Ascending aorta (tissue), 2 donors: ENCODE data around the gene GYS1. TPM values are rescaled to one million over a fixed set of nuclear protein-coding genes. Genes with fewer than 3 reads are reported as not detected.

Experiments
- DNase-seq, 2 donors: peaks; one replicate each; pipeline ENCODE4 v3.0.0-alpha.2; 2019; ENCODE audit warnings: low spot score in 2 of 2
- H3K27ac ChIP-seq, 2 donors: fragments of 200-600 bp; sonication (generic); one replicate each; pipeline ENCODE4 v1.5.1; 2016 to 2017; ENCODE audit warnings: mild to moderate bottlenecking in 1 of 2
- H3K27me3 ChIP-seq: fragments of 200-600 bp; sonication (generic); one replicate; pipeline ENCODE4 v1.5.1; 2017
- H3K36me3 ChIP-seq, 2 donors: fragments of 200-600 bp; sonication (generic); one replicate each; pipeline ENCODE4 v1.5.1; 2016
- H3K4me1 ChIP-seq, 2 donors: fragments of 200-600 bp; sonication (generic); one replicate each; pipeline ENCODE4 v1.5.1; 2016 to 2017; ENCODE audit warnings: mild to moderate bottlenecking in 1 of 2
- H3K4me3 ChIP-seq, 2 donors: fragments of 200-600 bp; sonication (generic); one replicate each; pipeline ENCODE4 v1.5.1; 2016 to 2017; ENCODE audit warnings: mild to moderate bottlenecking in 1 of 2
- H3K9me3 ChIP-seq, 2 donors: fragments of 200-600 bp; sonication (generic); one replicate each; pipeline ENCODE4 v1.5.1; 2016
- intact Hi-C: fragments of 100-400 bp; cut with DNase I; formaldehyde crosslinking; loops from one replicate; pipeline ENCODE4 v1.15.1; 2023
- total RNA-seq: library from RNA; depleted of rRNA; stranded (reverse); fragments of >200 nt; gene quantifications from one replicate; pipeline ENCODE4 v1.1.0, GENCODE V29; 2016
- TF ChIP-seq, protein P1 (sequence below), 3 experiments: fragments of 200-600 bp in 2 of 3; fragments of 450-650 bp in 1 of 3; sonication (generic) in 2 of 3; IDR thresholded peaks; one replicate each; pipeline ENCODE4 v1.5.1; 2016 to 2019; ENCODE audit warnings: antibody characterized with exemption in 3 of 3, mild to moderate bottlenecking in 1 of 3, moderate library complexity in 1 of 3

The GYS1 gene
- total RNA-seq, 1 donor from 2014 or later, result 21.8 TPM

DNA sequence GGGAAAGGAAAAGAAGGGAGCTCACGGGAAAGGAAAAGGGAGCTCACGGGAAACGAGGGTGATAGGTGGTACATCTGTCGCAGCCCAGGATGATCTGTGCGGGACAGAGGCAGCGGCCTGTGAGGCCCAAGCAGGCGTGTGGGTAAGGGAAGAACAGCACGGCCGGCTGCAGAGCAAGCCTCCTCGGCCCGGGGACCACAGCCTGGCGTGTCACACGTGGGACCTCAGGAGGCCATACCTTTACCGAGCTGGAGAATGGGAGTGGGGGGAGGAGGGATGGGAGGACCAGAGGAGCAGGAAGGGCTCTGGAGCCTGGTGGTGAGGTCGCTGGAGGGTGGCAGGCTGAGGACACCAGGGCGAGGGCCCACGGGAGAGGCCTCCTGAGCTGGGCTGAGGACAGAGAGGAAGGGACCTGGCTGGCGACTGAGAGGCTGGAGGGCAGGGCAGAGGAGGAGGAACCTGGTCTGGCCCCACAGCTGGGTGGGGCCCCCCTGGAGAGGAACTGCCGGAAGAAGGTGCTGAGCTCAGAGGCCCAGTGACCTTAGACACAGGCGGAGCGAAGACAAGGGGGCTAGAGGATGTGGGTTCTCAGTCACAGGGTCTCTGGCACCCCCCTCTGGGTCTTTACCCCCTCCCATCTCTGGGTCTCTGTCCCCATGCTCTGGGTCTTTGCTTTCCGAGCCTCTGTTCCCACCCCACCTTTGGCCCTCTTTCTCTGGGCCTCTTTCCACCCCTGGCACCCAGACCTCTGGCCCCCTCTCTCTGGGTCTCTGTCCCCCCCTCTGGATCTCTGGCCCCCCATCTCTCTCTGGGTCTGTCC is 30.9 kb downstream of the GYS1 start:
- intact Hi-C loops, result no loop called here
- TF ChIP-seq, protein P1, sequence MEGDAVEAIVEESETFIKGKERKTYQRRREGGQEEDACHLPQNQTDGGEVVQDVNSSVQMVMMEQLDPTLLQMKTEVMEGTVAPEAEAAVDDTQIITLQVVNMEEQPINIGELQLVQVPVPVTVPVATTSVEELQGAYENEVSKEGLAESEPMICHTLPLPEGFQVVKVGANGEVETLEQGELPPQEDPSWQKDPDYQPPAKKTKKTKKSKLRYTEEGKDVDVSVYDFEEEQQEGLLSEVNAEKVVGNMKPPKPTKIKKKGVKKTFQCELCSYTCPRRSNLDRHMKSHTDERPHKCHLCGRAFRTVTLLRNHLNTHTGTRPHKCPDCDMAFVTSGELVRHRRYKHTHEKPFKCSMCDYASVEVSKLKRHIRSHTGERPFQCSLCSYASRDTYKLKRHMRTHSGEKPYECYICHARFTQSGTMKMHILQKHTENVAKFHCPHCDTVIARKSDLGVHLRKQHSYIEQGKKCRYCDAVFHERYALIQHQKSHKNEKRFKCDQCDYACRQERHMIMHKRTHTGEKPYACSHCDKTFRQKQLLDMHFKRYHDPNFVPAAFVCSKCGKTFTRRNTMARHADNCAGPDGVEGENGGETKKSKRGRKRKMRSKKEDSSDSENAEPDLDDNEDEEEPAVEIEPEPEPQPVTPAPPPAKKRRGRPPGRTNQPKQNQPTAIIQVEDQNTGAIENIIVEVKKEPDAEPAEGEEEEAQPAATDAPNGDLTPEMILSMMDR (IDR thresholded peaks at IDR 0.05), result no peak
- H3K4me1 ChIP-seq, result peaks cover 7 to 31% of the 10 kb centered on the region in 2 donors
- H3K27me3 ChIP-seq, result no peaks in the 10 kb centered on the region
- peaks cover 12 to 22% of the 10 kb centered on the region in 2 donors for H3K36me3 ChIP-seq
- H3K9me3 ChIP-seq, result no peaks in the 10 kb centered on the region
- peak overlapping the region; percentile 89 to 96 for H3K27ac ChIP-seq
- DNase-seq, result no peak
- H3K4me3 ChIP-seq, result no peak overlapping the region

DNA sequence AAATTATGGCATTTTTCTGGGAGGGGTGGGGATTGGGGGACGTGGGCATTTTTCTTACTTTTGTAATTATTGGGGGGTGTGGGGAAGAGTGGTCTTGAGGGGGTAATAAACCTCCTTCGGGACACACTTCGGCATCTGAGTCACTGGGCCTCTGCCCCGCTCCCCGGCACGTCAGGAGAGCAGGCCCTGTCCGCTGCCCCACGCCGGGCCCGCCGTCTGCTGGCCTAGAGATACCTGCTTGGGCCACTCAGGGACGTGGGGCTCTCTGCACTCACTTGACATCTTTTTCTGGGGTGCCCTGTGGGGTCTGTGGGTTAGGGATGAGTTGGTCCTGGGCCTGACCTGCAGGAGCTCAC is 31.5 kb downstream of the GYS1 start:
- Histone ChIP-seq H3K27ac (peak overlapping the region; percentile 89 to 96), H3K36me3 (peaks cover 8 to 16% of the 10 kb centered on the region in 2 donors), H3K4me3 (no peak overlapping the region), H3K4me1 (peaks cover 4 to 25% of the 10 kb centered on the region in 2 donors), H3K27me3 (no peaks in the 10 kb centered on the region), H3K9me3 (no peaks in the 10 kb centered on the region)
- DNase-seq, result no peak
- TF ChIP-seq, protein P1 (IDR thresholded peaks at IDR 0.05), result no peak
- intact Hi-C loops, result no loop called here

DNA sequence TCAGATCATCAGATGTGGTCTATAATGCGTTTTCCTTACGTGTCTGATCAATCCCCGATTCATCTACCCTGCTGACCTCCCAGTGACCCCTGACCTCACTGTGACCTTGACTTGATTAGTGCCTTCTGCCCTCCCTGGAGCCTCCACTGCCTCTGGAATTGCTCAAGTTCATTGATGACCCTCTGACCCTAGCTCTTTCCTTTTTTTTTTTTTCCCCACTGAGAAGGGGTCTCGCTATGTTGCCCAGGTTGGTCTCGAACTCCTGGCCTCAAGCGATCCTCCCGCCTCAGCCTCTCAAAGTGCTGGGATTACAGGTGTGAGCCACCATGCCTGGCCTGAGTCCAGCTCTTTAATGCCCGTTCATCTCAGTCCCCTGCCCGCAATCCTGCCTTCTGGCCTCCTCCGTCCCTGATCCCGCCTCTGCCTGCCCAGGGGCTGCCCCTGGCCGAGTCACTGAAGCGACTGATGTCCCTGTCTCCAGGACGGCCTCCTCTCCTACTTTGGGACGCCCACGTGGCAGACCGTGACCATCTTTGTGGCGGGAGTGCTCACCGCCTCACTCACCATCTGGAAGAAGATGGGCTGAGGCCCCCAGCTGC is 32.0 kb downstream of the GYS1 start:
- peak overlapping the region; percentile 89 to 96 for H3K27ac ChIP-seq
- H3K4me3 ChIP-seq, result no peak overlapping the region
- no peaks in the 10 kb centered on the region for H3K9me3 ChIP-seq
- DNase-seq, result no peak
- no peaks in the 10 kb centered on the region for H3K27me3 ChIP-seq
- peaks cover 3 to 11% of the 10 kb centered on the region in 2 donors for H3K36me3 ChIP-seq
- peaks cover 0 to 23% of the 10 kb centered on the region in 2 donors for H3K4me1 ChIP-seq
- TF ChIP-seq, protein P1 (IDR thresholded peaks at IDR 0.05), result no peak
- intact Hi-C loops, result no loop called here

DNA sequence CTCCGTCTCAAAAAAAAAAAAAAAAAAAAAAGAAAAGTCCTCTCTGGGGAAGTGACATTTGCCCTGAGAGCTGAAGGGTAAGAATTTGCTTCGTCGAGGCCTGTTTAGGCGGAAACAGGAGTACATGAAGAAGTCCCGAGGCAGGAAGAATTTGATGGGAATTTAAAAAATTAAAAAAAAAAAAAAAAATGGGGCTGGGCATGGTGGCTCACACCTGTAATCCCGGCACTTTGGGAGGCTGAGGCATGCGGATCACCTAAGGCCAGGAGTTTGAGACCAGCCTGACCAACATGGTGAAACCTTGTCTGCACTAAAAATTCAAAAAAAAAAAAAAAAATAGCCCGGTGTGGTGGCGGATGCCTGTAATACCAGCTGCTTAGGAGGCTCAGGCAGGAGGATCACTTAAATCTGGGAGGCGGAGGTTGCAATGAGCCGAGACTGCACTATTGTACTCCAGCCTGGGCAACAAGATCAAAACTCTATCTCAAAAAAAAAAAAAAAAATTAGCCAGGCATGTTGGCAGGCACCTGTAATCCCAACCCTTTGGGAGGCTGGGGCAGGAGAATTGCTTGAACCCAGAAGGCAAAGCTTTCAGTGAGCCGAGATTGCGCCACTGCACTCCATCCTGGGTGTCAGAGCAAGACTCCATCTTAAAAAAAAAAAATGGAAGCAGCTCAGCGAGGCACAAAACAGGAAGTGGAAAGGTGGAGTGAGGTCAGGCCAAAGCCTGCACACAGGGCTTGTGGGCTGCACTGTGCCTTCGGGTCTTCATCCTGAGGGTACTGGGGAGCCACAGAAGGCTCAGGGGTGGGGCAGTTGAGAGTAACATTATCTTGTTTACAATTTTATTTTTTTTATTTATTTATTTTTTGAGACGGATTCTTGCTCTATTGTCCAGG is 33.5 kb downstream of the GYS1 start:
- H3K36me3 ChIP-seq, result peaks cover 0 to 7% of the 10 kb centered on the region in 2 donors
- no peak overlapping the region for H3K4me3 ChIP-seq
- TF ChIP-seq, protein P1 (IDR thresholded peaks at IDR 0.05), result no peak
- intact Hi-C loops, result no loop called here
- DNase-seq, result no peak
- no peak overlapping the region for H3K27ac ChIP-seq
- H3K9me3 ChIP-seq, result no peaks in the 10 kb centered on the region
- no peaks in the 10 kb centered on the region for H3K27me3 ChIP-seq
- H3K4me1 ChIP-seq, result peaks cover 5 to 26% of the 10 kb centered on the region in 2 donors

DNA sequence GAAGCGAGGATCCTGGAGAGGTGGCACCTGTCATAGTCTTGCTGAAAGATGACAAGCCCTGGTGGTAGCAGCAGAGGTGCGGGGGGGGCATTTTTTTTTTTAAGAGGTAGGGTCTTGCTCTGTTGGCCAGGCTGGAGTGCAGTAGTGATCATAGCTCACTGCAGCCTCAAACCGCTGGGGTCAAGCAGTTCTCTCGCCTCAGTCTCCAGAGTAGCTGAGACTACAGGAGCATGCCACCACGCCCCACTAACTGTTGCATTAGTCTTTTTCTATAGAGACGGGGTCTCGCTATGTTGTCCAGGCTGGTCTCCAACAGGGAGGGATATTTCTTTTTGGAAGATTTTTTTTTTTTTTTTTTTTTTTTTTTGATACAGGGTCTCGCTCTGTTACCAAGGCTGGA is 35.1 kb downstream of the GYS1 start:
- no peak for DNase-seq
- Histone ChIP-seq H3K36me3 (peaks cover 0 to 7% of the 10 kb centered on the region in 2 donors), H3K27ac (no peak overlapping the region), H3K4me3 (no peak overlapping the region), H3K4me1 (peaks cover 5 to 17% of the 10 kb centered on the region in 2 donors), H3K27me3 (no peaks in the 10 kb centered on the region), H3K9me3 (no peaks in the 10 kb centered on the region)
- intact Hi-C loops, result no loop called here
- TF ChIP-seq, protein P1 (IDR thresholded peaks at IDR 0.05), result no peak
